GM18861 (cell line): ENCODE results near the gene YIPF2.
"Not testable (repeated sequence)": the region's sequence is repeated elsewhere in the genome, so short reads cannot be mapped to it uniquely, and the experiment has no call there.

Experiments used
- ATAC-seq: cut with Tn5 transposase; IDR thresholded peaks from one replicate; pipeline ENCODE4 v1.9.1; 2021; ENCODE audit not compliant: unreplicated experiment

Gene YIPF2

GRCh38 chr19:10928563-10929401 is at the start of gene YIPF2, which contains the start of gene TIMM29:
Gene YIPF2, minus strand, starts transcription at chr19:10928639. Its CDS starts 229 bp downstream, at chr19:10928410.
Gene TIMM29, plus strand, starts transcription at chr19:10928811. Its CDS starts 12 bp downstream, at chr19:10928823.
- peak; percentile 78 for ATAC-seq

- no peak for ATAC-seq
Observed at GRCh38 chr19:10977742-10978092, 49.3 kb upstream of the YIPF2 start.

DNA sequence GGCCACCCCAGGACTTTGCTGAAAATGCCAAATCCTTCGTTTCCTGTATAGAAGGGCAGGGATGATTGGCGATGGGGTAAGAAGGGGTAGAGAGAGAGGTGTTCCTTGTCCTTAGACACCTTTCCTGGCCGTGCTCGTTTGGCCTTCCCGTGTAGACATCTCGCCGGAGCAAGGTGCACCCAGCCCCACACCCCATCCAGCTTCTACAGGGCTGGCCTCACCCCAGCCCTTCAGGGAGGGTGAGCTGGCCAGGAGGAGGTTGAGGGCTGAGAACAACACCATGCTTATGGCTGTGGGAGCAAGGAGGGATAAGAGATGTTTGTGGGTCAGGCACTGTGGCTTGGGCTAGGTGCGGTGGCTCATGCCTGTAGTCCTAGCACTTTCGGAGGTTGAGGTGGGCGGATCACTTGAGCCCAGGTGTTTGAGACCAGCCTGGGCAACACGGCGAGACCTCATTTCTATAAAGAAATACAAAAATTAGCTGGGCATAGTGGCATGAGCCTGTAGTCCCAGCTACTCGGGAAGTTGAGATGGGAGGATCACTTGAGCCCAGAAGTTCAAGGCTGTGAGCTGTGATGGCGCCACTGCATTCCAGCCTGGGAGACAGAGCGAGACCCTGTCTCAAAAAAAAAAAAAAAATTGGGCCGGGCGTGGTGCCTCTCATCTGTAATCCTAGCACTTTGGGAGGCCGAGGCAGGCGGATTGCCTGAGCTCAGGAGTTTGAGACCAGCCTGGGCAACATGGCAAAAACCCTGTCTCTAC is 47.9 kb upstream of the YIPF2 start:
- no peak for ATAC-seq

DNA sequence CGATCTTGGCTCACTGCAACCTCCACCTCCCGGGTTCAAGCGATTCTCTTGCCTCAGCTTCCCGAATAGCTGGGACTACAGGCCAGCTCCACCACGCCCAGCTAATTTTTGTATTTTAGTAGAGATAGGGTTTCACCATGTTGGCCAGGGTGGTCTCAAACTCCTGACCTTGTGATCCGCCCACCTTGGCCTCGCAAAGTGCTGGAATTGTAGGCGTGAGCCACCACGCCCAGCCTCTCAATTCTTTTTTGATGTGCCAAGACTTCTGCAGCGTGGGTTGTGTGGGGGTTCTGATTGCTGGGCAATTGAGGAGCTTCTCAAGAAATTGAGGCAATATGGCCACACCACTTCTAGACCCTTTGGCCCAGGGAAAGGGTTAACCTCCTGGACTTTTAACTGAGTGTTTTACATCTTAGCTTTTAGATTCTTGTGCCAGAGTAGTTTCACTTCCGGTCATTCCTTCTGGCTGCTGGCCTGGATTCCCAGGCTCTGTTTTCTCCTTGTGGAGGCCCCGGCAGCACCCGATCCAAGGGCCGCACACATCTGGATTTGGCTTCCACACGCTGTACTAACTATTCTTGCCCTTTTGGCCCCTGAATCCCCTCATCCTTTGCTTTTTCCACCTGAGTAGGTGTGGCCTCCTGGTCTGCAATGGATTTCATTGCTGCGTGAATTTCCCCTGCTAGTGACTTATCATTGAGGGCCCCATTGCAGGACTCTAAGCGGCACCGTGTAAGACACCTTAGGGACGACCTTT is 47.1 kb upstream of the YIPF2 start:
- no peak for ATAC-seq

- ATAC-seq, result no peak
Observed at GRCh38 chr19:10971107-10971726, 42.8 kb upstream of the YIPF2 start.

DNA sequence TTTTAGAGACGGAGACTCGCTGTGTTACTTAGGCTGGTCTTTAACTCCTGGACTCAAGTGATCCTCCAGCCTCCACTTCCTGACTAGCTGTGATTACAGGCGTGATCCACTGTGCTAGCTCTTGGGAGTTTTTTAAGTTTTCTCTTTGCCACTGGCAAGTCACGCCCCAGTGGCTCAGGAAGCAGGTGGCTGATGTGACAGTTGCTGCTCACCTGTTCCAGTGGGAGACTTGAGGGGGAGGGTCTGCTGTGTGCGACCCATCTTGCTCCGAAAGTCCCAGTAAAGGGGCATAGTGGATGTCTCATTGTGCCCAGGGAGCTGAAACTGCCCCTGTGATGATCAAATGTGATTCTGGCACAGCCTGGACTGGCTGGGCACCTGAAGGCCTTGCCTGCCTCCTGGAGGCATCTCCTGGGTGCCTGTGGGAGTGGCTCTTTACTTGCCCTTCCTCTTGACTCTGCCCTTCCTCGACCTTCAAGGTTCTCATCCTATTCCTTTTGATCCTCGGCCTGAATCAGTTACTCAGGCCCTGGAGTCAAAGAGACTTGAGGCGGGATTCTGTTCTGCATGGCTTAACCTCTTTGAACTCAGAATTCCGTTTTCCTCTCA is 40.2 kb upstream of the YIPF2 start:
- ATAC-seq, result no peak

- ATAC-seq, result no peak
Observed at GRCh38 chr19:10966809-10967208, 38.4 kb upstream of the YIPF2 start.

GRCh38 chr19:10965398-10965797 is 37.0 kb upstream of the YIPF2 start:
- ATAC-seq, result no peak

DNA sequence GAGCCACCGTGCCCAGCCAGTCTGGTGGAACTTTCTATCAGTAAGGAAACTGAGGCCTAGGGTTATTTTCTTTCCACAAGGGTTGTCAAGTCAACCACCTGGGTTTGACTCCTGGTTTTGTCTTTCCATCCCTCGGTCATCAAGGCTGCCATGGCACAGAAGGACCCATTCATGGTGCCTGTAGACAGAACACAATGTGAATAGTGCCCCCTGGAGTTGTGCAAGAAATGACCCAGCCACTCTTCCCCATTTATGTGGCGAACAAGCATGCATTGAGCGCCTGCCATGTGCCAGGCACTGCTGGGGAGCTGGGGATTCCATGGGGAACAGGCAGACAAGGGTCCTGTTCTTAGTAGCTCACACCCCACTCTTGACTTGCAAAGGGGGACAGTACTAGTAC is 36.5 kb upstream of the YIPF2 start:
- ATAC-seq, result no peak

DNA sequence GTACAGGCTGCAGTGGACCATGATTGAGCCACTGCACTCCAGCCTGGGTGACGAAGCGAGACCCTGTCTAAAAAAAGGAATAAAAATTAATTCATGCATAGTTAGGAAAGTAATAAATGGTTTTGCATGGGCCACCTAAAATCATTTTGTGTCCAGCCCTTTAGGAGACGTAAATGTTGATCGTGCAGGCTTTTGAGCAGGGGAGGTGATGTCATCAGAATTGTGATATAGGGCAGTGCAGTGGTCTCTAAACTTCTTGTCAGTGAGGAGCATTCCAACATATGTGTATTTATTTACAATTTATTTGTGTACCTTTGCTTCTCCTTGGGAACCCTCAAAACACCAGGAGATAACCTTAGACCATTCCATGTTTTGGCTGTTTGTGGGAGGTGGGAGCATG is 35.4 kb upstream of the YIPF2 start:
- ATAC-seq, result no peak

DNA sequence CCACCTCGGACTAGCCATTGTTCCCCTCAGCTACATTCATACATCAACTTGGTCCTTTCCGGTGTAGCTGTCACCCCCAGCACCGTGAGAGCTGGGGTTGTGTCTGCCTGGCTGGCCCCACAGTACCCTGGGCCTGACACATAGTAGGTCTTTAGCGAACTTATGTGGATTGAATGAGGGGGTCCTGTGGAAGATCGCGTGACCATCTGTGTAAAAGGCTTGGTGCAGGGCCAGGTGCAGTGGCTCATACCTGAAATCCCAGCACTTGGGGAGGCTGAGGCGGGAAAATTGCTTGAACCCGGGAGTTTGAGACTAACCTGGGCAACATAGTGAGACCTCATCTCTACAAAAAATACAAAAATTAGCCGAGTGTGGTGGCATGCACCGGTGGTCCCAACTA is 34.4 kb upstream of the YIPF2 start:
- ATAC-seq, result no peak

GRCh38 chr19:10961073-10961860 is 32.8 kb upstream of the YIPF2 start:
- peak; percentile 16 for ATAC-seq

- peak; percentile 72 for ATAC-seq
Observed at GRCh38 chr19:10960314-10961072, 32.1 kb upstream of the YIPF2 start, which contains the start of gene SMARCA4. Gene SMARCA4, plus strand, starts transcription at chr19:10961030. Its CDS starts 23,122 bp downstream, at chr19:10984152.

- not testable (repeated sequence) for ATAC-seq
Observed at GRCh38 chr19:10959277-10959968, 31.0 kb upstream of the YIPF2 start.

- ATAC-seq, result no peak
Observed at GRCh38 chr19:10952809-10953208, 24.4 kb upstream of the YIPF2 start.

GRCh38 chr19:10946958-10947657 is 18.7 kb upstream of the YIPF2 start:
- ATAC-seq, result no peak

DNA sequence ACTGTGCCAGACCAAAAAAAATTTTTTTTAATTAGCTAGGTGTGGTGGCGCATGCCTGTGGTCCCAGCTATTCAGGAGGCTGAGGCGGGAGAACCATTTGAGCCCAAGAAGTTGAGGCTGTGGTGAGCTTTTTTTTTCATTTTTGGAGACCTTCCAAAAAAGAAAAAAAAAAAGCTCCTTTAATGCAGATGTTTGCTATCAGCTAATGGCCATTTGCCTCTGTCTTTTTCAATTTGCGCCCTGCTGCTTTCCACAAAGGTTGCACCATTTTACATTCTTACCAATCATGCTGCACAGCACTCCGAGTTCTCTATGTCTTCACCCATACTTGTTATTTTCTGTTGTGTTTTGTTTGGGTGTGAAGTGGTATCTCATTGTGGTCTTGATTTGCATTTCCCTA is 16.8 kb upstream of the YIPF2 start:
- no peak for ATAC-seq

DNA sequence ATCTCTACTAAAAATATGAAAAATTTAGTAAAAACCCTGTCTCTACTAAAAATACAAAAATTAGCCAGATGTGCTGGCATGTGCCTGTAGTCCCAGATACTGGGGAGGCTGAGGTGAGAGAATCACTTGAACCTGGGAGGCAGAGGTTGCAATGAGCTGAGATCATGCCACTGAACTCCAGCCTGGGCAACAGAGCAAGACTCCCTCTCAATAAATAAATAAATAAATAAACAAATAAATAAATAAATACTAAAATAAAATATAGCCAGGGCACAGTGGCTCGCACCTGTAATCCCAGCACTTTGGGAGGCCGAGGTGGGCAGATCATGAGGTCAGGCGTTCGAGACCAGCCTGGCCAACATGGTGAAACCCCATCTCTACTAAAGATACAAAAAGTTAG is 15.0 kb upstream of the YIPF2 start:
- not testable (repeated sequence) for ATAC-seq
